Gastroesophageal sphincter (tissue), 4 donors: ENCODE data around the gene LMX1B. TPM values are rescaled to one million over a fixed set of nuclear protein-coding genes. Genes with fewer than 3 reads are reported as not detected.

Source experiments
- ATAC-seq: fragments of 150-250 bp; one replicate; pipeline ENCODE4 v1.9.1; 2016; ENCODE audit warnings: mild to moderate bottlenecking, moderate library complexity
- H3K27ac ChIP-seq, 4 donors: fragments of 200-600 bp; sonication (generic) in 3 of 4; 1 replicate in 3 of 4; 2 replicates in 1 of 4; pipeline ENCODE4 v1.5.1; 2016 to 2019
- H3K27me3 ChIP-seq: fragments of 200-600 bp; sonication (generic); one replicate; pipeline ENCODE4 v1.5.1; 2019
- H3K36me3 ChIP-seq, 2 donors: fragments of 200-600 bp; sonication (generic); one replicate each; pipeline ENCODE4 v1.5.1; 2019; ENCODE audit warnings: control low read depth in 1 of 2
- H3K4me1 ChIP-seq, 3 donors: fragments of 200-600 bp; sonication (generic); 1 replicate in 2 of 3; 2 replicates in 1 of 3; pipeline ENCODE4 v1.5.1; 2016 to 2019; ENCODE audit warnings: control low read depth in 2 of 3
- H3K4me3 ChIP-seq, 2 donors: fragments of 200-600 bp; sonication (generic); one replicate each; pipeline ENCODE4 v1.5.1; 2019; ENCODE audit warnings: mild to moderate bottlenecking in 1 of 2, moderate library complexity in 1 of 2
- H3K9me3 ChIP-seq, 3 donors: fragments of 200-600 bp; sonication (generic); one replicate each; pipeline ENCODE4 v1.5.1; 2017 to 2019; ENCODE audit warnings: control low read depth in 2 of 3
- EP300 ChIP-seq: sonication (generic); formaldehyde crosslinking; IDR thresholded peaks from one replicate; pipeline ENCODE4 v1.6.1; 2017; ENCODE audit warnings: antibody characterized with exemption, mild to moderate bottlenecking
- POLR2A ChIP-seq, 2 donors: fragments of 450-650 bp; IDR thresholded peaks; one replicate each; pipeline ENCODE4 v1.6.1; 2017; ENCODE audit warnings: antibody characterized with exemption in 2 of 2, mild to moderate bottlenecking in 2 of 2, moderate library complexity in 1 of 2
- POLR2AphosphoS5 ChIP-seq: sonication (generic); formaldehyde crosslinking; IDR thresholded peaks from one replicate; pipeline ENCODE4 v1.6.1; 2017; ENCODE audit warnings: antibody characterized with exemption
- WGBS, 2 donors: methylation state at CpG; one replicate each; pipeline ENCODE4 v1.1.5; 2018; ENCODE audit warnings: low coverage in 1 of 2; 5-methylcytosine and 5-hydroxymethylcytosine counted together
- total RNA-seq, 4 donors: library from RNA; depleted of rRNA; stranded (reverse); fragments of >200 nt; gene quantifications; one replicate each; pipeline ENCODE4 v1.1.0, GENCODE V29; 2016
- TF ChIP-seq, protein P1 (sequence below), 4 experiments: fragments of 200-600 bp in 2 of 4; fragments of 450-650 bp in 2 of 4; sonication (generic) in 1 of 4; IDR thresholded peaks; one replicate each; pipeline ENCODE4 v1.5.1; 2017 to 2019; ENCODE audit warnings: antibody characterized with exemption in 4 of 4, mild to moderate bottlenecking in 2 of 4, moderate library complexity in 2 of 4

LMX1B gene
- total RNA-seq, 4 donors from 2014 or later: 0.13 to 0.58 (median 0.27) TPM

DNA sequence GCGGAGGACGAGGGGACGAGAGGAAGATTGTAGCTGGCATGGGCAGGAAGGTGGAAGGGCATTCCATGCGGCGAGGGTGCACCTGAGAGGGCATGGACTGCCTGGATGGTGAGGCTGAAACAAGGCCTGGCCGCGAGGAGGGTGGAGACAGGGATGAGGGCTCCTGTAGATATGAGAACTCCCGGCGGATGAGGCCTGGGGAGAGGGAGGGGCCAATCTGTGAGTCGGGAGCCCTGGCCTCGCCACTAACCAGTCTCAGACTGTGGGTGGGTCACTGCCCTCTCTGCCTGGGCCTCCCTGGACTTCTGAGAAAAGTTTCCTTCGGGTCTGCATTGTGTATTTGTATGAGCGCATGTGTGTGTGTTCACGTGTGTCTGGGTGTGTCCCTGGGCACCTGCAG lies 55.4 kb downstream of the LMX1B start:
- TF ChIP-seq POLR2AphosphoS5: no peak
- TF ChIP-seq, protein P1, sequence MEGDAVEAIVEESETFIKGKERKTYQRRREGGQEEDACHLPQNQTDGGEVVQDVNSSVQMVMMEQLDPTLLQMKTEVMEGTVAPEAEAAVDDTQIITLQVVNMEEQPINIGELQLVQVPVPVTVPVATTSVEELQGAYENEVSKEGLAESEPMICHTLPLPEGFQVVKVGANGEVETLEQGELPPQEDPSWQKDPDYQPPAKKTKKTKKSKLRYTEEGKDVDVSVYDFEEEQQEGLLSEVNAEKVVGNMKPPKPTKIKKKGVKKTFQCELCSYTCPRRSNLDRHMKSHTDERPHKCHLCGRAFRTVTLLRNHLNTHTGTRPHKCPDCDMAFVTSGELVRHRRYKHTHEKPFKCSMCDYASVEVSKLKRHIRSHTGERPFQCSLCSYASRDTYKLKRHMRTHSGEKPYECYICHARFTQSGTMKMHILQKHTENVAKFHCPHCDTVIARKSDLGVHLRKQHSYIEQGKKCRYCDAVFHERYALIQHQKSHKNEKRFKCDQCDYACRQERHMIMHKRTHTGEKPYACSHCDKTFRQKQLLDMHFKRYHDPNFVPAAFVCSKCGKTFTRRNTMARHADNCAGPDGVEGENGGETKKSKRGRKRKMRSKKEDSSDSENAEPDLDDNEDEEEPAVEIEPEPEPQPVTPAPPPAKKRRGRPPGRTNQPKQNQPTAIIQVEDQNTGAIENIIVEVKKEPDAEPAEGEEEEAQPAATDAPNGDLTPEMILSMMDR (IDR thresholded peaks at IDR 0.05): no peak
- no peak for TF ChIP-seq POLR2A (IDR thresholded peaks at IDR 0.05)
- TF ChIP-seq EP300: no peak
- Histone ChIP-seq H3K4me1 (peaks cover 0 to 16% (median 7%) of the 10 kb centered on the region in 3 donors), H3K4me3 (no peak overlapping the region), H3K27ac (no peak overlapping the region), H3K27me3 (peaks cover 93% of the 10 kb centered on the region), H3K36me3 (no peaks in the 10 kb centered on the region), H3K9me3 (no peaks in the 10 kb centered on the region)
- 73 to 88% methylated on average over 7 to 11 of the region's 14 CpGs for WGBS, 2 donors
- ATAC-seq: no peak

DNA sequence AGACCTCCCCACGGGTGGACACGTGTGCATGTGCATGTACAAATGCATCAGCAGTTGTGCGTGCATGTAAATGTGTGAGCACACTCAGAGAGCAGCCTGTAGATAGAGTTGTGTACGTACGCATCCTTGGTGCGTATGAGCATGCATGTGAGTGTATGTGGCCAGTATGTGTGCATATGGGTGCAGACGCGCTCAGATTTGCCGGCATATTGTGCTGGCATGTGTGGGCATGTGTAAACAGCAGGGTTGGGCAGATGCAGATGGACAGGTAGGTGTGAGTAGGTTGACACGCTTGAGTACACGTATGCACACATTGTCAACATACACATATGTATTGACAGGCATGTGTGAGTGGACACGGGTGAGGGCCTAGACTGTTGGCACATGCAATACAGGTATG lies 56.5 kb downstream of the LMX1B start:
- no peak for ATAC-seq
- Histone ChIP-seq H3K36me3 (no peaks in the 10 kb centered on the region), H3K27ac (no peak overlapping the region), H3K4me3 (no peak overlapping the region), H3K9me3 (no peaks in the 10 kb centered on the region), H3K4me1 (peaks cover 0 to 4% (median 1%) of the 10 kb centered on the region in 3 donors), H3K27me3 (peaks cover 93% of the 10 kb centered on the region)
- TF ChIP-seq, protein P1 (IDR thresholded peaks at IDR 0.05): no peak
- TF ChIP-seq EP300: no peak
- 89% methylated on average over 7 to 11 of the region's 12 CpGs for WGBS, 2 donors

DNA sequence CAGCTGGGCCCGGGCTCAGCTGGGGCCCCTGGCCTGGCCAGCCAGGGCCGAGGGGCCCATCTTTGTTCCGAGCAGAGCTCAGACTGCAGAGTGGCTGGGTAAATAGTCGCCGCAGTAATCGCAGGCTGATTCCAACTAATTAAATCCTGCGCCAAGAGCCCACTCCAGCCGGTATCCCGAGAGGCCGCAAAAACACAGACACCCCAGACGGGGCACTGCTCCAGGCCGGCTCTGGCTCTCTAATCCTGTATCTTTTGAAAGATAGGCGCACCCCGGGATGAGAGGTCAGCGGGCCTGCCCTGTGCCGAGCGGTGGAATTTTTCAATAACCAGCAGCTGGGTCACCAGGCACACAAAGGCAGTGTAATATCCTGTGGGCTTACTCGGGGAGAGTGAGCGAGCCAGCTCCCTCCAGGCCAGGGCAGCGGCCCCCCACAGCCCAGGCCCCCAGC lies 57.7 kb downstream of the LMX1B start:
- peaks cover 93% of the 10 kb centered on the region for H3K27me3 ChIP-seq

DNA sequence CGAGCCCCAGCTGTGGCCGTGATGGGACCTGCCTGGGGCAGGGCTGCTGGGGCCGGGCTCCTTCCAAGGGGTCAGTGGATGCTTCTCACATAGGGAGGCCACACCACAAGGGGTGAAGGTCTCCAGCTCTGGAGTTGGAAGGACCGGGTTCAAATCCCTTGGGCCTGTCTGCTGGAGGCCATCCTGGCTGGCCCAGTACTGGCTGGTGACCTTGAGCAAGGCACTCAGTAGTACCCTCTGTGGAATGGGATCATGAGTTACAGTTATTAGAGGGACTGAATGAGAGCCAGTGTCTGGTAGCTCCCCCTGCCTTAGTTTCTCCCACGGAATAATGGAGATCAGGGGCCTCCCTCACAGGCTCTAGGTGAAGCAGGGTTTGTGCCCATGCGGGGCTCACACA lies 58.3 kb downstream of the LMX1B start:
- Histone ChIP-seq H3K27me3 (peaks cover 94% of the 10 kb centered on the region), H3K4me3 (no peak overlapping the region), H3K9me3 (no peaks in the 10 kb centered on the region), H3K36me3 (no peaks in the 10 kb centered on the region), H3K27ac (no peak overlapping the region), H3K4me1 (peaks cover 0 to 5% (median 0%) of the 10 kb centered on the region in 3 donors)
- 67 to 84% methylated on average over 2 to 3 of the region's 6 CpGs for WGBS, 2 donors
- TF ChIP-seq POLR2A (IDR thresholded peaks at IDR 0.05): no peak
- TF ChIP-seq POLR2AphosphoS5: no peak
- TF ChIP-seq, protein P1 (IDR thresholded peaks at IDR 0.05): no peak
- TF ChIP-seq EP300: no peak
- ATAC-seq: no peak

More for the DNA sequence above, 57.7 kb downstream of the LMX1B start:
- Histone ChIP-seq H3K9me3 (no peaks in the 10 kb centered on the region), H3K27ac (no peak overlapping the region), H3K36me3 (no peaks in the 10 kb centered on the region), H3K4me3 (no peak overlapping the region), H3K4me1 (no peaks in the 10 kb centered on the region)
- no peak for ATAC-seq
- TF ChIP-seq EP300 (no peak), POLR2A (IDR thresholded peaks at IDR 0.05) (no peak), POLR2AphosphoS5 (no peak)
- TF ChIP-seq, protein P1 (IDR thresholded peaks at IDR 0.05): no peak
- 7% methylated on average over 3 of the region's 20 CpGs; no CpG with 5 or more reads in 1 of the 2 donors for WGBS, 2 donors

DNA sequence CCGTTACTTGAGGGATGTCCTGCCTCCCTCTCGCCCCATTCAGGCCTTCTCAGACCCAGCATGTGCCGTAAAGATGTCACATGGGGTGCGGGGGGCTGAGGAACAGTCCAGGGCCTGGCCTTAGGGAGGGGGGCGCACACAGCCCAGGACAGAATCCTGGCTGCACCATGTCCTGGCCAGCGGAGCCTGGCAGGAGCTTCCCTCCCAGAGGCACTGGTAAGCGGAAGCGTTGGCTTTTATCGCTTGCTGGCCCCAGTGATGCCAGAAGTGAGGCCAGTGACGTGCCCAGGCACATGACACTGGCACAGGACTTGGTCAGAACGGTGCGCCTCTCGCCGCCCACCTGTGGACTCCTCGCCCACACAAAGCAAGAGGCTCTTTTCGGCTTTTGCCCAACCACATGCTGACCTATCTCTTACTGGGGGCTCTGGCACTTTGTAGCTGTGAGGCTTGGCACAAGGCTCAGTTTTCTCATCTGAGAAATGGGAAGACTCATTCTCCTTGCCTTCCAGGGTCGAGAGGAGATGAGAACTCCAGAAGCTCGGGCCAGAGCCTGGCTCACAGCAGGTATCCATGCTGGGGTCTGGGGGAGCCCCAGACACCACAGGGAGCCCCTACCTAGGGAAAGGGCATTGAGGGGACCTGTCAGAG lies 59.0 kb downstream of the LMX1B start:
- Histone ChIP-seq H3K27me3 (peaks cover 94% of the 10 kb centered on the region), H3K9me3 (no peaks in the 10 kb centered on the region), H3K27ac (no peak overlapping the region), H3K4me1 (peaks cover 0 to 5% (median 0%) of the 10 kb centered on the region in 3 donors), H3K36me3 (no peaks in the 10 kb centered on the region), H3K4me3 (no peak overlapping the region)
- WGBS, 2 donors: no CpG with 5 or more reads among the region's 18 CpGs
- ATAC-seq: no peak
- no peak for TF ChIP-seq EP300
- no peak for TF ChIP-seq POLR2A (IDR thresholded peaks at IDR 0.05)
- TF ChIP-seq, protein P1 (IDR thresholded peaks at IDR 0.05): no peak
- no peak for TF ChIP-seq POLR2AphosphoS5
